Panc1 (cell line): ENCODE results near the gene AMT. TPM values are rescaled to one million over a fixed set of nuclear protein-coding genes. Genes with fewer than 3 reads are reported as not detected.
A peak's percentile ranks its signal among the peaks of the same experiment; 100 is the strongest.

Source experiments
- ATAC-seq: fragments of 200-7000 bp; cut with Tn5 transposase; 2 replicates; pipeline ENCODE4 v1.9.1; 2020; ENCODE audit warnings: mild to moderate bottlenecking, moderate library complexity
- BruUV-seq: library from RNA; stranded (reverse); fragments of 400-500 nt; replicated peaks from 2 replicates; lab custom pipeline; 2021; lab: Mats Ljungman, UMichigan
- CTCF ChIA-PET: fragments of 300-600 bp; sonication (Branson Sonifier 250); formaldehyde crosslinking; loops from one replicate; lab custom pipeline; 2022; ENCODE audit warnings: antibody characterized with exemption; lab: Charles Lee
- POLR2A ChIA-PET: fragments of 300-600 bp; sonication (Branson Sonifier 250); formaldehyde crosslinking; loops from one replicate; lab custom pipeline; 2022; ENCODE audit warnings: antibody characterized with exemption; lab: Charles Lee
- DNase-seq: peaks from one replicate; pipeline ENCODE4 v3.0.0-alpha.2; 2010; ENCODE audit warnings: low read depth, low spot score
- H3K27ac ChIP-seq: 2 replicates; pipeline ENCODE4 v1.5.1; 2011; ENCODE audit warnings: mild to moderate bottlenecking, low read length, inconsistent platforms
- H3K27me3 ChIP-seq: fragments of 200-500 bp; sonication (Bioruptor generic); 2 replicates; pipeline ENCODE4 v1.6.0; 2014; ENCODE audit warnings: low read length, inconsistent platforms; ENCODE audit not compliant: control insufficient read depth, insufficient read depth
- H3K36me3 ChIP-seq: fragments of 200-500 bp; sonication (Bioruptor generic); 2 replicates; pipeline ENCODE4 v1.5.1; 2014; ENCODE audit warnings: inconsistent platforms, mild to moderate bottlenecking, low read length, moderate library complexity; ENCODE audit not compliant: control insufficient read depth, insufficient read depth
- H3K4me1 ChIP-seq: 2 replicates; pipeline ENCODE4 v1.5.1; 2011; ENCODE audit warnings: inconsistent platforms, mild to moderate bottlenecking, low read length, moderate library complexity; ENCODE audit not compliant: control insufficient read depth, insufficient read depth
- H3K4me3 ChIP-seq, 2 experiments: 2 replicates each; pipeline ENCODE4 v1.5.1; 2011 to 2012; ENCODE audit warnings: low read depth in 2 of 2, low read length in 2 of 2, mild to moderate bottlenecking in 2 of 2, inconsistent platforms in 1 of 2, moderate library complexity in 1 of 2
- H3K9me3 ChIP-seq: fragments of 200-500 bp; sonication (Bioruptor generic); 2 replicates; pipeline ENCODE4 v1.5.1; 2014; ENCODE audit warnings: low read depth, mild to moderate bottlenecking, inconsistent platforms, low read length, moderate library complexity; ENCODE audit not compliant: control insufficient read depth, insufficient read depth
- POLR2AphosphoS5 ChIP-seq: IDR thresholded peaks from 2 replicates; pipeline ENCODE4 v1.6.1; 2012; ENCODE audit warnings: mild to moderate bottlenecking, low read depth, low read length, moderate library complexity
- SIN3A ChIP-seq: IDR thresholded peaks from 2 replicates; pipeline ENCODE4 v1.6.1; 2012; ENCODE audit warnings: low read depth, mild to moderate bottlenecking, low read length, moderate library complexity, borderline replicate concordance; ENCODE audit not compliant: insufficient read depth
- TCF7L2 ChIP-seq: IDR thresholded peaks from 2 replicates; pipeline ENCODE4 v1.6.1; 2011; ENCODE audit warnings: mild to moderate bottlenecking, low read depth, low read length, inconsistent platforms
- in situ Hi-C: cut with HindIII; loops from 2 replicates; pipeline ENCODE4 v1.10.0; 2016; ENCODE audit warnings: low sequenced_read_pairs, low pct_unique_long_range_greater_than_20kb
- intact Hi-C: fragments of 100-400 bp; cut with micrococcal nuclease; formaldehyde crosslinking; loops from one replicate; pipeline ENCODE4 v1.10.0; 2022; ENCODE audit not compliant: unreplicated experiment
- total RNA-seq: library from RNA; stranded (reverse); gene quantifications from one replicate; pipeline ENCODE4 v1.2.1, GENCODE V29; 2021; ENCODE audit not compliant: unreplicated experiment
- TF ChIP-seq, protein P1 (sequence below): fragments of 450-650 bp; IDR thresholded peaks from 2 replicates; pipeline ENCODE4 v1.5.1; 2017; ENCODE audit warnings: mild to moderate bottlenecking
- TF ChIP-seq, protein P2 (sequence below), 2 experiments: IDR thresholded peaks; 2 replicates each; pipeline ENCODE4 v1.6.1; 2011 to 2012; ENCODE audit warnings: low read depth in 2 of 2, control low read depth in 1 of 2, low read length in 1 of 2, mild to moderate bottlenecking in 1 of 2, moderate library complexity in 1 of 2; ENCODE audit not compliant: insufficient read depth in 1 of 2

AMT gene
- total RNA-seq, 1 experiment from 2014 or later = 1.1 TPM

DNA sequence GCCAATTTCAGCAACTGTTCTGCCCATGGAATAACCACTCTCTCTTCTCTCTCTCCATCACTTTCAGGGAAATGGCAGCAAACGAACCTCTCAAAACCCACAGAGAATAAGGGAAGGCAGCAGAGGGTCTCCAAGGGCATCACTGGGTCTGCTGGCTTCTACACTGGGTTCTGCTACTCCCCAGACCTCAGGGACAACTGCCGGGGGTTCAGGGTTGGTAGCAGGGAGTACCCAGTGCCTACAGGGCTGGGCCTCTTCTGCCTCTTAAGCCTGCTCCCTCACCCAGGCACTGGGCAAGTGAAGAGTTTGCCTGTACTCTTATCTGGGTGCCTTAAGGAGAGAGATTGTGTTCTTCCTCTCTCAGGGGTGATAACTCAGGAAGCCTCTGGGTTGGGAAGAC, 7.5 kb downstream of the AMT start:
- H3K9me3 ChIP-seq = no peaks in the 10 kb centered on the region
- intact Hi-C loops = no loop called here
- no peak for ATAC-seq
- in situ Hi-C loops = no loop called here
- no TSS peak for BruUV-seq
- no peak overlapping the region for H3K27ac ChIP-seq
- TF ChIP-seq TCF7L2 (no peak), SIN3A (no peak), POLR2AphosphoS5 (no peak)
- TF ChIP-seq, protein P1, sequence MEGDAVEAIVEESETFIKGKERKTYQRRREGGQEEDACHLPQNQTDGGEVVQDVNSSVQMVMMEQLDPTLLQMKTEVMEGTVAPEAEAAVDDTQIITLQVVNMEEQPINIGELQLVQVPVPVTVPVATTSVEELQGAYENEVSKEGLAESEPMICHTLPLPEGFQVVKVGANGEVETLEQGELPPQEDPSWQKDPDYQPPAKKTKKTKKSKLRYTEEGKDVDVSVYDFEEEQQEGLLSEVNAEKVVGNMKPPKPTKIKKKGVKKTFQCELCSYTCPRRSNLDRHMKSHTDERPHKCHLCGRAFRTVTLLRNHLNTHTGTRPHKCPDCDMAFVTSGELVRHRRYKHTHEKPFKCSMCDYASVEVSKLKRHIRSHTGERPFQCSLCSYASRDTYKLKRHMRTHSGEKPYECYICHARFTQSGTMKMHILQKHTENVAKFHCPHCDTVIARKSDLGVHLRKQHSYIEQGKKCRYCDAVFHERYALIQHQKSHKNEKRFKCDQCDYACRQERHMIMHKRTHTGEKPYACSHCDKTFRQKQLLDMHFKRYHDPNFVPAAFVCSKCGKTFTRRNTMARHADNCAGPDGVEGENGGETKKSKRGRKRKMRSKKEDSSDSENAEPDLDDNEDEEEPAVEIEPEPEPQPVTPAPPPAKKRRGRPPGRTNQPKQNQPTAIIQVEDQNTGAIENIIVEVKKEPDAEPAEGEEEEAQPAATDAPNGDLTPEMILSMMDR = no peak
- TF ChIP-seq, protein P2, sequence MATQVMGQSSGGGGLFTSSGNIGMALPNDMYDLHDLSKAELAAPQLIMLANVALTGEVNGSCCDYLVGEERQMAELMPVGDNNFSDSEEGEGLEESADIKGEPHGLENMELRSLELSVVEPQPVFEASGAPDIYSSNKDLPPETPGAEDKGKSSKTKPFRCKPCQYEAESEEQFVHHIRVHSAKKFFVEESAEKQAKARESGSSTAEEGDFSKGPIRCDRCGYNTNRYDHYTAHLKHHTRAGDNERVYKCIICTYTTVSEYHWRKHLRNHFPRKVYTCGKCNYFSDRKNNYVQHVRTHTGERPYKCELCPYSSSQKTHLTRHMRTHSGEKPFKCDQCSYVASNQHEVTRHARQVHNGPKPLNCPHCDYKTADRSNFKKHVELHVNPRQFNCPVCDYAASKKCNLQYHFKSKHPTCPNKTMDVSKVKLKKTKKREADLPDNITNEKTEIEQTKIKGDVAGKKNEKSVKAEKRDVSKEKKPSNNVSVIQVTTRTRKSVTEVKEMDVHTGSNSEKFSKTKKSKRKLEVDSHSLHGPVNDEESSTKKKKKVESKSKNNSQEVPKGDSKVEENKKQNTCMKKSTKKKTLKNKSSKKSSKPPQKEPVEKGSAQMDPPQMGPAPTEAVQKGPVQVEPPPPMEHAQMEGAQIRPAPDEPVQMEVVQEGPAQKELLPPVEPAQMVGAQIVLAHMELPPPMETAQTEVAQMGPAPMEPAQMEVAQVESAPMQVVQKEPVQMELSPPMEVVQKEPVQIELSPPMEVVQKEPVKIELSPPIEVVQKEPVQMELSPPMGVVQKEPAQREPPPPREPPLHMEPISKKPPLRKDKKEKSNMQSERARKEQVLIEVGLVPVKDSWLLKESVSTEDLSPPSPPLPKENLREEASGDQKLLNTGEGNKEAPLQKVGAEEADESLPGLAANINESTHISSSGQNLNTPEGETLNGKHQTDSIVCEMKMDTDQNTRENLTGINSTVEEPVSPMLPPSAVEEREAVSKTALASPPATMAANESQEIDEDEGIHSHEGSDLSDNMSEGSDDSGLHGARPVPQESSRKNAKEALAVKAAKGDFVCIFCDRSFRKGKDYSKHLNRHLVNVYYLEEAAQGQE (IDR thresholded peaks at IDR 0.05; ENCODE audit: insufficient read depth in 1 of 2, low read depth in 2 of 2, low read length in 1 of 2) = no peak
- ChIA-PET POLR2A (no interaction called here), CTCF (interaction anchor here (1.4 kb wide), 1 partner anchor 34 kb away, joined by 8 read pairs; no protein-coding TSS in a partner anchor)
- H3K36me3 ChIP-seq = peaks cover 10% of the 10 kb centered on the region; the same call in 1 of the 2 replicates
- no peaks in the 10 kb centered on the region for H3K27me3 ChIP-seq
- no peak for DNase-seq
- H3K4me1 ChIP-seq = peaks cover 8% of the 10 kb centered on the region
- H3K4me3 ChIP-seq = no peak overlapping the region

DNA sequence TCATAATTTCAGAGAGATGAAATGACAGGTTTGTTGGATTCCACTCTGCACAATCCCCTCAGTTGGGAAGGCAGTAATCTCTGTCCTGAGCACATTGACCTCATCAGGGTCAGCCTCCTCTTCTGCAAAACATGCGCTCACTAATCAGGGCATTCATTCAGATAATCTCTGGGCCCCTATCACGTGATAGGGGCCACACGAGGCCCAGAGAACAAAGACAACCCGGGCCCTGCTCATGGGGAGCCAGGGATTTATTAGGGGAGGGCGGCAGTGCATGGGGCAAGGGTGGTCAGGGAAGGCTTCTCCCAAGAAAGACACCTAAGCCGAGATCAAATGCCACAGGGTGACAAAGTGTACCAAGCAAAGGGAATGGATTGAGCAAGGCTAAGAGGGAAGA, 8.9 kb downstream of the AMT start:
- no peak for ATAC-seq
- POLR2A ChIA-PET = interaction anchor here (0.6 kb wide), 1 partner anchor 514 kb away, joined by 4 read pairs; no protein-coding TSS in a partner anchor
- Histone ChIP-seq H3K36me3 (peaks cover 10% of the 10 kb centered on the region; the same call in 1 of the 2 replicates), H3K4me3 (peak overlapping the region; percentile 73 to 93), H3K9me3 (no peaks in the 10 kb centered on the region), H3K27ac (peak overlapping the region; percentile 79), H3K4me1 (peaks cover 12% of the 10 kb centered on the region), H3K27me3 (no peaks in the 10 kb centered on the region)
- intact Hi-C loops = no loop called here
- CTCF ChIA-PET = no interaction called here
- no peak for DNase-seq
- TF ChIP-seq TCF7L2 (no peak), SIN3A (no peak), POLR2AphosphoS5 (no peak)
- TF ChIP-seq, protein P1 = no peak
- TF ChIP-seq, protein P2 (IDR thresholded peaks at IDR 0.05; ENCODE audit: insufficient read depth in 1 of 2, low read depth in 2 of 2, low read length in 1 of 2) = no peak
- no TSS peak for BruUV-seq
- in situ Hi-C loops = no loop called here
